GM23338 (cell line): ENCODE data around the gene EVL. TPM values are rescaled to one million over a fixed set of nuclear protein-coding genes. Genes with fewer than 3 reads are reported as not detected.

Experiments used
- ATAC-seq: fragments of 200-7000 bp; cut with Tn5 transposase; 3 replicates; pipeline ENCODE4 v1.9.1; 2020
- DNase-seq: peaks from one replicate; pipeline ENCODE4 v3.0.0-alpha.2; 2015; ENCODE audit warnings: low spot score
- H2AFZ ChIP-seq: fragments of 200-600 bp; sonication (generic); 2 replicates; pipeline ENCODE4 v1.8.0; 2016; ENCODE audit warnings: antibody characterized with exemption, mild to moderate bottlenecking, moderate library complexity
- H3F3A ChIP-seq: fragments of 200-600 bp; sonication (generic); replicated peaks from 2 replicates; pipeline ENCODE4 v1.8.0; 2017; ENCODE audit warnings: antibody characterized with exemption, mixed run types, low read depth
- H3K27ac ChIP-seq: fragments of 200-600 bp; sonication (generic); 2 replicates; pipeline ENCODE4 v1.6.1; 2016; ENCODE audit warnings: low read depth
- H3K27me3 ChIP-seq: fragments of 200-600 bp; sonication (generic); 2 replicates; pipeline ENCODE4 v1.8.0; 2016; ENCODE audit warnings: mild to moderate bottlenecking, mixed run types, moderate library complexity; ENCODE audit not compliant: insufficient read depth
- H3K36me3 ChIP-seq: fragments of 200-600 bp; sonication (generic); 2 replicates; pipeline ENCODE4 v1.8.0; 2016; ENCODE audit warnings: mild to moderate bottlenecking; ENCODE audit not compliant: insufficient read depth
- H3K4me1 ChIP-seq: fragments of 200-600 bp; sonication (generic); 2 replicates; pipeline ENCODE4 v1.8.0; 2016; ENCODE audit warnings: mild to moderate bottlenecking, moderate library complexity; ENCODE audit not compliant: insufficient read depth
- H3K4me2 ChIP-seq: fragments of 200-600 bp; sonication (generic); 2 replicates; pipeline ENCODE4 v1.7.1; 2017; ENCODE audit warnings: mixed run types
- H3K4me3 ChIP-seq: fragments of 200-600 bp; sonication (generic); 2 replicates; pipeline ENCODE4 v1.6.1; 2016; ENCODE audit warnings: mixed run types
- H3K79me2 ChIP-seq: fragments of 200-600 bp; sonication (generic); replicated peaks from 2 replicates; pipeline ENCODE4 v1.8.0; 2017; ENCODE audit warnings: mild to moderate bottlenecking; ENCODE audit not compliant: insufficient read depth
- H3K9me2 ChIP-seq: fragments of 200-600 bp; sonication (generic); 2 replicates; pipeline ENCODE4 v1.8.0; 2017; ENCODE audit not compliant: insufficient read depth
- H4K20me1 ChIP-seq: fragments of 200-600 bp; sonication (generic); replicated peaks from 2 replicates; pipeline ENCODE4 v1.8.0; 2017; ENCODE audit warnings: mild to moderate bottlenecking; ENCODE audit not compliant: insufficient read depth
- H3K27ac Mint-ChIP-seq: 2 replicates; pipeline ENCODE4 v1.8.0; 2020; ENCODE audit warnings: inconsistent platforms, mild to moderate bottlenecking, moderate library complexity, mixed read lengths
- H3K27me3 Mint-ChIP-seq: 3 replicates; pipeline ENCODE4 v1.8.0; 2022; ENCODE audit warnings: low read depth, mild to moderate bottlenecking, moderate library complexity, mixed read lengths, inconsistent platforms; ENCODE audit not compliant: insufficient read depth, poor library complexity
- H3K36me3 Mint-ChIP-seq: 3 replicates; pipeline ENCODE4 v1.8.0; 2021; ENCODE audit warnings: low read depth, mild to moderate bottlenecking, inconsistent platforms, moderate library complexity, mixed read lengths
- H3K4me1 Mint-ChIP-seq: 3 replicates; pipeline ENCODE4 v1.8.0; 2020; ENCODE audit warnings: mild to moderate bottlenecking, inconsistent platforms, mixed read lengths
- H3K4me3 Mint-ChIP-seq: 3 replicates; pipeline ENCODE4 v1.8.0; 2021; ENCODE audit warnings: moderate library complexity, mild to moderate bottlenecking, inconsistent platforms, mixed read lengths
- H3K9me3 Mint-ChIP-seq: 3 replicates; pipeline ENCODE4 v1.8.0; 2020; ENCODE audit warnings: moderate library complexity, mild to moderate bottlenecking, inconsistent platforms, mixed read lengths
- CREB1 ChIP-seq: fragments of 250-450 bp; sonication (Bioruptor Pico); IDR thresholded peaks from 2 replicates; pipeline ENCODE4 v1.5.0; 2020; ENCODE audit warnings: low read depth, mild to moderate bottlenecking, moderate library complexity
- ETS1 ChIP-seq: IDR thresholded peaks from 2 replicates; pipeline ENCODE4 v1.6.1; 2016; ENCODE audit warnings: antibody characterized with exemption
- EZH2 ChIP-seq: fragments of 200-600 bp; sonication (generic); IDR thresholded peaks from one replicate; pipeline ENCODE4 v1.8.0; 2017; ENCODE audit warnings: antibody characterized with exemption, mild to moderate bottlenecking, low read depth; ENCODE audit not compliant: unreplicated experiment
- EZH2phosphoT487 ChIP-seq: fragments of 200-600 bp; sonication (generic); IDR thresholded peaks from one replicate; pipeline ENCODE4 v1.8.1; 2018; ENCODE audit warnings: antibody characterized with exemption; ENCODE audit not compliant: unreplicated experiment
- JUNB ChIP-seq: IDR thresholded peaks from one replicate; pipeline ENCODE4 v1.6.1; 2016; ENCODE audit warnings: antibody characterized with exemption; ENCODE audit not compliant: unreplicated experiment
- NANOG ChIP-seq: IDR thresholded peaks from 2 replicates; pipeline ENCODE4 v1.6.1; 2016; ENCODE audit warnings: antibody characterized with exemption, borderline replicate concordance
- POLR2AphosphoS5 ChIP-seq: IDR thresholded peaks from 2 replicates; pipeline ENCODE4 v1.6.1; 2016; ENCODE audit warnings: antibody characterized with exemption, low read depth
- REST ChIP-seq: IDR thresholded peaks from one replicate; pipeline ENCODE4 v1.6.1; 2018; ENCODE audit warnings: antibody characterized with exemption; ENCODE audit not compliant: unreplicated experiment
- STAT1 ChIP-seq: IDR thresholded peaks from one replicate; pipeline ENCODE4 v1.6.1; 2016; ENCODE audit warnings: antibody characterized with exemption; ENCODE audit not compliant: unreplicated experiment
- ZNF114 ChIP-seq: fragments of 250-450 bp; sonication (Bioruptor Pico); IDR thresholded peaks from 2 replicates; pipeline ENCODE4 v1.5.0; 2020; ENCODE audit warnings: mild to moderate bottlenecking, moderate library complexity
- ZNF331 ChIP-seq: fragments of 250-450 bp; sonication (Bioruptor Pico); IDR thresholded peaks from 2 replicates; pipeline ENCODE4 v1.5.0; 2020; ENCODE audit warnings: low read depth, mild to moderate bottlenecking, moderate library complexity
- polyA plus RNA-seq: library from polyadenylated mRNA; unstranded; fragments of >200 nt; fragmentation: Nextera tagmentation; extraction: Ambion mirVana; gene quantifications from 2 replicates; pipeline ENCODE4 v1.2.1, GENCODE V29; 2016
- total RNA-seq: library from RNA; depleted of rRNA; stranded (reverse); fragments of >200 nt; shearing (Covaris generic); gene quantifications from 2 replicates; pipeline ENCODE4 v1.2.3, GENCODE V29; 2014
- TF ChIP-seq, protein P1 (sequence below), 2 experiments: fragments of 200-600 bp in 1 of 2; sonication (generic) in 1 of 2; conservative IDR thresholded peaks; 2 replicates each; pipeline versions ENCODE4 v1.5.1 to v1.6.1; 2016 to 2017; ENCODE audit warnings: antibody characterized with exemption in 2 of 2, low read depth in 2 of 2, mild to moderate bottlenecking in 2 of 2, moderate library complexity in 1 of 2
- TF ChIP-seq, protein P2 (sequence below): fragments of 250-450 bp; sonication (Bioruptor Pico); IDR thresholded peaks from 2 replicates; pipeline ENCODE4 v1.5.0; 2020; ENCODE audit warnings: mild to moderate bottlenecking, moderate library complexity

EVL gene
- total and polyA plus RNA-seq, 2 experiments from 2014 or later, result 28.2 to 50.5 TPM

DNA sequence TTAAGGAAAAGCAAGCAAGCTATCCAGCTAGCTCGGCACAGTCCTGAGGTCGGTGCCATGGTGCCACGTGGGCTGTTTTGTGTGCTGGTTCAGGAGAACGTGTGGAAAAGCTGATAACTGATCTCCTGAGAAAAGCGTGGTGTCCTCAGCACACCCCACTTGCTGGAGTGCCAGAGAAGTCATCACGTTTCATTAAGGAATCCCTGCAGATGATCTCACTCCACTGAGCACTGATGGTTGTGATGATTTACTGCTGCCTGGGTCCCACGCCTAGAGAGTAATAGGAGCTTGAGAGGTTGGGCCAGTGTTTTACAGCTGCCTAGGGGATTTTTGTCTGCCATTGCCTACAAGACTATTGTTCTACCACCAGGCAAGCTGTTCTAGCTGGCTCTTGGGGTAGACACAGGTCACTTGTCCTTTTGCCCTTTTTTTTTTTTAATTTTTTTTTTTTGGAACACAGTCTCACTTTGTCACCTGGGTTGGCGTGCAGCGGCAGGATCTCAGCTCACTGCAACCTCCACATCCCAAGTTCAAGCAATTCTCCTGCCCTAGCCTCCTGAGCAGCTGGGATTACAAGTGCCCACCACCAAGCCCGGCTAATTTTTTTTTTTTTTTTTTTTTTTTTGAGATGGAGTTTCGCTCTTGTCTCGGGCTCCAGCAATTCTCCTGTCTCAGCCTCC is 42.3 kb upstream of the EVL start:
- Mint-ChIP-seq H3K4me3 (no peak overlapping the region), H3K9me3 (no peaks in the 10 kb centered on the region; the same call in 2 of the 3 replicates), H3K27me3 (peaks cover under 1% of the 10 kb centered on the region), H3K36me3 (no peaks in the 10 kb centered on the region), H3K27ac (no peak overlapping the region), H3K4me1 (peaks cover 31% of the 10 kb centered on the region)
- Histone ChIP-seq H2AFZ (no peak overlapping the region), H3K79me2 (peaks cover 17% of the 10 kb centered on the region; the same call in 1 of the 2 replicates), H3K36me3 (no peaks in the 10 kb centered on the region), H4K20me1 (peaks cover 23% of the 10 kb centered on the region), H3K27me3 (no peaks in the 10 kb centered on the region), H3F3A (no peaks in the 10 kb centered on the region), H3K9me2 (no peaks in the 10 kb centered on the region), H3K27ac (no peak overlapping the region), H3K4me2 (no peak overlapping the region), H3K4me3 (no peak overlapping the region), H3K4me1 (peaks cover 15% of the 10 kb centered on the region)
- no peak for ATAC-seq
- no peak for DNase-seq
- TF ChIP-seq ZNF114 (CRISPR knock-in tag), result no peak
- TF ChIP-seq POLR2AphosphoS5, result no peak
- TF ChIP-seq EZH2, result no peak
- no peak for TF ChIP-seq ETS1
- TF ChIP-seq REST, result no peak
- TF ChIP-seq, protein P1, sequence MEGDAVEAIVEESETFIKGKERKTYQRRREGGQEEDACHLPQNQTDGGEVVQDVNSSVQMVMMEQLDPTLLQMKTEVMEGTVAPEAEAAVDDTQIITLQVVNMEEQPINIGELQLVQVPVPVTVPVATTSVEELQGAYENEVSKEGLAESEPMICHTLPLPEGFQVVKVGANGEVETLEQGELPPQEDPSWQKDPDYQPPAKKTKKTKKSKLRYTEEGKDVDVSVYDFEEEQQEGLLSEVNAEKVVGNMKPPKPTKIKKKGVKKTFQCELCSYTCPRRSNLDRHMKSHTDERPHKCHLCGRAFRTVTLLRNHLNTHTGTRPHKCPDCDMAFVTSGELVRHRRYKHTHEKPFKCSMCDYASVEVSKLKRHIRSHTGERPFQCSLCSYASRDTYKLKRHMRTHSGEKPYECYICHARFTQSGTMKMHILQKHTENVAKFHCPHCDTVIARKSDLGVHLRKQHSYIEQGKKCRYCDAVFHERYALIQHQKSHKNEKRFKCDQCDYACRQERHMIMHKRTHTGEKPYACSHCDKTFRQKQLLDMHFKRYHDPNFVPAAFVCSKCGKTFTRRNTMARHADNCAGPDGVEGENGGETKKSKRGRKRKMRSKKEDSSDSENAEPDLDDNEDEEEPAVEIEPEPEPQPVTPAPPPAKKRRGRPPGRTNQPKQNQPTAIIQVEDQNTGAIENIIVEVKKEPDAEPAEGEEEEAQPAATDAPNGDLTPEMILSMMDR (conservative IDR thresholded peaks at IDR 0.05; ENCODE audit: low read depth in 2 of 2), result no peak
- no peak for TF ChIP-seq JUNB
- TF ChIP-seq, protein P2, sequence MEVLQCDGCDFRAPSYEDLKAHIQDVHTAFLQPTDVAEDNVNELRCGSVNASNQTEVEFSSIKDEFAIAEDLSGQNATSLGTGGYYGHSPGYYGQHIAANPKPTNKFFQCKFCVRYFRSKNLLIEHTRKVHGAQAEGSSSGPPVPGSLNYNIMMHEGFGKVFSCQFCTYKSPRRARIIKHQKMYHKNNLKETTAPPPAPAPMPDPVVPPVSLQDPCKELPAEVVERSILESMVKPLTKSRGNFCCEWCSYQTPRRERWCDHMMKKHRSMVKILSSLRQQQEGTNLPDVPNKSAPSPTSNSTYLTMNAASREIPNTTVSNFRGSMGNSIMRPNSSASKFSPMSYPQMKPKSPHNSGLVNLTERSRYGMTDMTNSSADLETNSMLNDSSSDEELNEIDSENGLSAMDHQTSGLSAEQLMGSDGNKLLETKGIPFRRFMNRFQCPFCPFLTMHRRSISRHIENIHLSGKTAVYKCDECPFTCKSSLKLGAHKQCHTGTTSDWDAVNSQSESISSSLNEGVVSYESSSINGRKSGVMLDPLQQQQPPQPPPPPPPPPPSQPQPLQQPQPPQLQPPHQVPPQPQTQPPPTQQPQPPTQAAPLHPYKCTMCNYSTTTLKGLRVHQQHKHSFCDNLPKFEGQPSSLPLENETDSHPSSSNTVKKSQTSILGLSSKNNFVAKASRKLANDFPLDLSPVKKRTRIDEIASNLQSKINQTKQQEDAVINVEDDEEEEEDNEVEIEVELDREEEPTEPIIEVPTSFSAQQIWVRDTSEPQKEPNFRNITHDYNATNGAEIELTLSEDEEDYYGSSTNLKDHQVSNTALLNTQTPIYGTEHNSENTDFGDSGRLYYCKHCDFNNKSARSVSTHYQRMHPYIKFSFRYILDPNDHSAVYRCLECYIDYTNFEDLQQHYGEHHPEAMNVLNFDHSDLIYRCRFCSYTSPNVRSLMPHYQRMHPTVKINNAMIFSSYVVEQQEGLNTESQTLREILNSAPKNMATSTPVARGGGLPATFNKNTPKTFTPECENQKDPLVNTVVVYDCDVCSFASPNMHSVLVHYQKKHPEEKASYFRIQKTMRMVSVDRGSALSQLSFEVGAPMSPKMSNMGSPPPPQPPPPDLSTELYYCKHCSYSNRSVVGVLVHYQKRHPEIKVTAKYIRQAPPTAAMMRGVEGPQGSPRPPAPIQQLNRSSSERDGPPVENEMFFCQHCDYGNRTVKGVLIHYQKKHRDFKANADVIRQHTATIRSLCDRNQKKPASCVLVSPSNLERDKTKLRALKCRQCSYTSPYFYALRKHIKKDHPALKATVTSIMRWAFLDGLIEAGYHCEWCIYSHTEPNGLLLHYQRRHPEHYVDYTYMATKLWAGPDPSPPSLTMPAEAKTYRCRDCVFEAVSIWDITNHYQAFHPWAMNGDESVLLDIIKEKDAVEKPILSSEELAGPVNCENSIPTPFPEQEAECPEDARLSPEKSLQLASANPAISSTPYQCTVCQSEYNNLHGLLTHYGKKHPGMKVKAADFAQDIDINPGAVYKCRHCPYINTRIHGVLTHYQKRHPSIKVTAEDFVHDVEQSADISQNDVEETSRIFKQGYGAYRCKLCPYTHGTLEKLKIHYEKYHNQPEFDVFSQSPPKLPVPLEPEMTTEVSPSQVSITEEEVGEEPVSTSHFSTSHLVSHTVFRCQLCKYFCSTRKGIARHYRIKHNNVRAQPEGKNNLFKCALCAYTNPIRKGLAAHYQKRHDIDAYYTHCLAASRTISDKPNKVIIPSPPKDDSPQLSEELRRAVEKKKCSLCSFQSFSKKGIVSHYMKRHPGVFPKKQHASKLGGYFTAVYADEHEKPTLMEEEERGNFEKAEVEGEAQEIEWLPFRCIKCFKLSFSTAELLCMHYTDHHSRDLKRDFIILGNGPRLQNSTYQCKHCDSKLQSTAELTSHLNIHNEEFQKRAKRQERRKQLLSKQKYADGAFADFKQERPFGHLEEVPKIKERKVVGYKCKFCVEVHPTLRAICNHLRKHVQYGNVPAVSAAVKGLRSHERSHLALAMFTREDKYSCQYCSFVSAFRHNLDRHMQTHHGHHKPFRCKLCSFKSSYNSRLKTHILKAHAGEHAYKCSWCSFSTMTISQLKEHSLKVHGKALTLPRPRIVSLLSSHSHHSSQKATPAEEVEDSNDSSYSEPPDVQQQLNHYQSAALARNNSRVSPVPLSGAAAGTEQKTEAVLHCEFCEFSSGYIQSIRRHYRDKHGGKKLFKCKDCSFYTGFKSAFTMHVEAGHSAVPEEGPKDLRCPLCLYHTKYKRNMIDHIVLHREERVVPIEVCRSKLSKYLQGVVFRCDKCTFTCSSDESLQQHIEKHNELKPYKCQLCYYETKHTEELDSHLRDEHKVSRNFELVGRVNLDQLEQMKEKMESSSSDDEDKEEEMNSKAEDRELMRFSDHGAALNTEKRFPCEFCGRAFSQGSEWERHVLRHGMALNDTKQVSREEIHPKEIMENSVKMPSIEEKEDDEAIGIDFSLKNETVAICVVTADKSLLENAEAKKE (CRISPR knock-in tag), result no peak
- TF ChIP-seq ZNF331, result no peak
- TF ChIP-seq EZH2phosphoT487, result no peak
- TF ChIP-seq CREB1 (CRISPR knock-in tag), result no peak
- no peak for TF ChIP-seq NANOG
- no peak for TF ChIP-seq STAT1
